OCI-LY1 (cell line): ENCODE results near the gene ANO8.

ENCODE experiments used
- H2AFZ ChIP-seq: fragments of 200-600 bp; sonication (generic), shearing (Covaris generic); 2 replicates; pipeline ENCODE4 v1.6.0; 2014; ENCODE audit warnings: antibody characterized with exemption, mild to moderate bottlenecking, low read length
- H3F3A ChIP-seq: fragments of 200-600 bp; sonication (generic), shearing (Covaris generic); 2 replicates; pipeline ENCODE4 v1.6.0; 2014; ENCODE audit warnings: mild to moderate bottlenecking, antibody characterized with exemption, low read length, moderate library complexity; ENCODE audit not compliant: insufficient read depth
- H3K27ac ChIP-seq: fragments of 200-600 bp; sonication (generic); 2 replicates; pipeline ENCODE4 v1.5.1; 2014; ENCODE audit warnings: low read length, mixed run types, mild to moderate bottlenecking, low read depth; ENCODE audit not compliant: poor library complexity, severe bottlenecking
- H3K27me3 ChIP-seq: fragments of 200-600 bp; sonication (generic); 2 replicates; pipeline ENCODE4 v1.6.0; 2014; ENCODE audit warnings: antibody characterized with exemption, mild to moderate bottlenecking, low read length, moderate library complexity; ENCODE audit not compliant: insufficient read depth
- H3K36me3 ChIP-seq: fragments of 200-600 bp; sonication (generic); 2 replicates; pipeline ENCODE4 v1.6.1; 2014; ENCODE audit warnings: mild to moderate bottlenecking, antibody characterized with exemption, low read length, moderate library complexity, mixed read lengths; ENCODE audit not compliant: insufficient read depth
- H3K4me1 ChIP-seq: fragments of 200-600 bp; sonication (generic); 2 replicates; pipeline ENCODE4 v1.5.1; 2014; ENCODE audit warnings: mild to moderate bottlenecking, low read length, moderate library complexity; ENCODE audit not compliant: insufficient read depth, severe bottlenecking
- H3K4me2 ChIP-seq: fragments of 200-600 bp; sonication (generic), shearing (Covaris generic); 2 replicates; pipeline ENCODE4 v1.6.1; 2014; ENCODE audit warnings: low read length
- H3K4me3 ChIP-seq: fragments of 200-600 bp; sonication (generic); 2 replicates; pipeline ENCODE4 v1.5.1; 2014; ENCODE audit warnings: low read length, low read depth, mild to moderate bottlenecking, mixed read lengths; ENCODE audit not compliant: poor library complexity, severe bottlenecking
- H3K79me2 ChIP-seq: fragments of 200-600 bp; shearing (Covaris generic); 2 replicates; pipeline ENCODE4 v1.6.1; 2016; ENCODE audit warnings: mixed run types, low read length, mixed read lengths; ENCODE audit not compliant: insufficient read depth
- H3K9ac ChIP-seq: fragments of 200-600 bp; sonication (generic), shearing (Covaris generic); 2 replicates; pipeline ENCODE4 v1.6.1; 2014; ENCODE audit warnings: mild to moderate bottlenecking, low read length, mixed read lengths
- H3K9me2 ChIP-seq: fragments of 200-600 bp; sonication (generic), shearing (Covaris generic); 2 replicates; pipeline ENCODE4 v1.6.1; 2014; ENCODE audit warnings: low read depth, mild to moderate bottlenecking, low read length, mixed read lengths
- H3K9me3 ChIP-seq: fragments of 200-600 bp; shearing (Covaris generic); 2 replicates; pipeline ENCODE4 v1.6.1; 2014; ENCODE audit warnings: low read length, mixed read lengths
- H4K20me1 ChIP-seq: fragments of 200-600 bp; sonication (generic), shearing (Covaris generic); 2 replicates; pipeline ENCODE4 v1.6.0; 2016; ENCODE audit warnings: mild to moderate bottlenecking, low read length; ENCODE audit not compliant: insufficient read depth
- CTCF ChIP-seq: fragments of 200-600 bp; sonication (generic), shearing (Covaris generic); IDR thresholded peaks from 2 replicates; pipeline ENCODE4 v1.5.1; 2017; ENCODE audit warnings: mild to moderate bottlenecking, antibody characterized with exemption, low read length, moderate library complexity, mixed read lengths
- EZH2 ChIP-seq: fragments of 200-600 bp; sonication (generic), shearing (Covaris generic); IDR thresholded peaks from 2 replicates; pipeline ENCODE4 v1.8.0; 2017; ENCODE audit warnings: borderline replicate concordance, mixed run types, mild to moderate bottlenecking, antibody characterized with exemption, low read length, moderate library complexity, mixed read lengths

Gene ANO8

GRCh38 chr19:17307876-17308377 lies 26.7 kb downstream of the ANO8 start:
- H3K4me3 ChIP-seq, result no peak overlapping the region
- H4K20me1 ChIP-seq, result no peaks in the 10 kb centered on the region
- TF ChIP-seq EZH2 (no peak), CTCF (no peak)
- peaks cover 6% of the 10 kb centered on the region; the same call in 1 of the 2 replicates for H3F3A ChIP-seq
- no peaks in the 10 kb centered on the region for H3K9me3 ChIP-seq
- peak overlapping the region; percentile 30 for H3K27ac ChIP-seq
- H2AFZ ChIP-seq, result no peak overlapping the region
- H3K36me3 ChIP-seq, result peaks cover 11% of the 10 kb centered on the region; the same call in 1 of the 2 replicates
- H3K9me2 ChIP-seq, result no peaks in the 10 kb centered on the region
- peaks cover 38% of the 10 kb centered on the region for H3K4me1 ChIP-seq
- H3K27me3 ChIP-seq, result no peaks in the 10 kb centered on the region
- H3K9ac ChIP-seq, result no peak overlapping the region
- peaks cover 13% of the 10 kb centered on the region for H3K79me2 ChIP-seq
- H3K4me2 ChIP-seq, result no peak overlapping the region

- peaks cover 13% of the 10 kb centered on the region for H3K79me2 ChIP-seq
- peak overlapping the region; percentile 68 for H3K4me3 ChIP-seq
- peak overlapping the region; percentile 88 for H3K27ac ChIP-seq
- H3F3A ChIP-seq, result peaks cover 6% of the 10 kb centered on the region; the same call in 1 of the 2 replicates
- no peaks in the 10 kb centered on the region for H3K9me2 ChIP-seq
- H3K9ac ChIP-seq, result peak overlapping the region; percentile 75
- peaks cover 48% of the 10 kb centered on the region for H3K4me1 ChIP-seq
- no peaks in the 10 kb centered on the region for H4K20me1 ChIP-seq
- peaks cover 3% of the 10 kb centered on the region; the same call in 1 of the 2 replicates for H3K36me3 ChIP-seq
- H2AFZ ChIP-seq, result no peak overlapping the region
- no peaks in the 10 kb centered on the region for H3K27me3 ChIP-seq
- H3K9me3 ChIP-seq, result no peaks in the 10 kb centered on the region
- TF ChIP-seq CTCF (no peak), EZH2 (no peak)
- peak overlapping the region; percentile 75 for H3K4me2 ChIP-seq
These were observed 28.4 kb downstream of the ANO8 start for GRCh38 chr19:17306285-17306714.

- Histone ChIP-seq H3K9ac (peak within 1 kb of the TSS; percentile 75), H3K4me2 (peak within 1 kb of the TSS; percentile 75), H3K4me3 (peak within 1 kb of the TSS; percentile 68), H3F3A (peaks cover 6% of the 10 kb centered on the region; the same call in 1 of the 2 replicates), H3K9me3 (no peaks in the 10 kb centered on the region), H3K36me3 (peaks cover 7% of the 10 kb centered on the region; the same call in 1 of the 2 replicates), H3K9me2 (no peaks in the 10 kb centered on the region), H3K4me1 (peaks cover 47% of the 10 kb centered on the region), H4K20me1 (no peaks in the 10 kb centered on the region), H3K27me3 (no peaks in the 10 kb centered on the region), H3K27ac (peak within 1 kb of the TSS; percentile 88), H2AFZ (no peak within 1 kb of the TSS), H3K79me2 (peaks cover 11% of the 10 kb centered on the region)
- TF ChIP-seq EZH2 (no peak), CTCF (peak; percentile 78)
These were observed 29.0 kb downstream of the ANO8 start, which contains the start of gene MRPL34 for GRCh38 chr19:17305517-17306284. MRPL34 (plus strand) TSS chr19:17305872; CDS start chr19:17305893, 21 bp downstream.
